Astrocyte of the cerebellum (primary cell): ENCODE data around the gene PDE7B.

Experiments used
- DNase-seq: peaks from one replicate; pipeline ENCODE4 v3.0.0-alpha.2; 2011; ENCODE audit warnings: low read depth
- H3K4me3 ChIP-seq: 2 replicates; pipeline ENCODE4 v1.5.1; 2011; ENCODE audit warnings: mild to moderate bottlenecking, low read depth, low read length, moderate library complexity
- CTCF ChIP-seq: IDR thresholded peaks from 2 replicates; pipeline ENCODE4 v1.5.1; 2012; ENCODE audit warnings: low read length, low read depth, moderate library complexity, mild to moderate bottlenecking; ENCODE audit errors: missing control alignments
- in situ Hi-C: cut with HindIII; loops from 2 replicates; pipeline ENCODE4 v1.10.0; 2017; ENCODE audit warnings: low sequenced_read_pairs

Gene PDE7B

GRCh38 chr6:136052031-136052430 is 200.5 kb downstream of the PDE7B start:
- H3K4me3 ChIP-seq = no peak overlapping the region
- in situ Hi-C loops = no loop called here
- TF ChIP-seq CTCF = no peak
- no peak for DNase-seq

DNA sequence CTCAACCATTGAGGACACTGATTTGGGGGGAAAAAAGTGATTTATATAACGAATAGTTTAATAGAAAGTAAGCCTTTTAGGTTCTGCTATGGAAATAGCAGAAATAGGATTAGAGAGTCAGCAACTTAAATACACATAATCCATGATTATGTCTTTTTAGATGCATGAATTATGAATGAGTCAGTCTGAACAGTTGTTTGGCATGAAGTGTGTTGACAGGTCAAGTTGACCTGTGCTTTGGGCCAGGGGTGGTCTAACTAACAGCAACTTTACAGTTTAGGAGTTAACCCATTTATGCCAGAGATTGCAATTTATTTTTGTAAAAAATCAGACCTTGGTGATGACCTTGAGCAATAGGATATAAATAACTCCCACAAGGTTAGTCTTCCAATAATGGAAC is 207.4 kb downstream of the PDE7B start:
- in situ Hi-C loops = no loop called here
- no peak for DNase-seq
- no peak for TF ChIP-seq CTCF
- H3K4me3 ChIP-seq = no peak overlapping the region

DNA sequence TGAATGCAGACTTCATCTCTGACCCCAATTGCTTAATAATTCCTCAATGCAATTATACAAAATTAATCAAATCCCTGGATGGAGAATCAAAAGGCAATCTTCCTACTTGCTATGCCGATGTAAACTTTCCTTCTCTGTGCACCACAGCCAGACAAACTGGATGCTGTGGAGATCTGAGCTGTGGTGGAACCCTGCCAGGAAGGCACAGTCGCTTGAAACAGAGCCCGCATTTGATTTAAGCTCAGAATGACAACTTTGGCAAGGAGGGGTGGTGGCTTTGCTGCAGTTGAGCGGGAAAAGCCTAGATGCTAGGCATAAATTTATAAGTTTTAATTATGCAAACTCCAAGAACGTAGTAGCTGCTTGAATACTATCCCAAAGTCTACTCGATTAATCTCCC is 207.8 kb downstream of the PDE7B start:
- TF ChIP-seq CTCF = no peak
- no peak overlapping the region for H3K4me3 ChIP-seq
- no peak for DNase-seq
- in situ Hi-C loops = no loop called here

DNA sequence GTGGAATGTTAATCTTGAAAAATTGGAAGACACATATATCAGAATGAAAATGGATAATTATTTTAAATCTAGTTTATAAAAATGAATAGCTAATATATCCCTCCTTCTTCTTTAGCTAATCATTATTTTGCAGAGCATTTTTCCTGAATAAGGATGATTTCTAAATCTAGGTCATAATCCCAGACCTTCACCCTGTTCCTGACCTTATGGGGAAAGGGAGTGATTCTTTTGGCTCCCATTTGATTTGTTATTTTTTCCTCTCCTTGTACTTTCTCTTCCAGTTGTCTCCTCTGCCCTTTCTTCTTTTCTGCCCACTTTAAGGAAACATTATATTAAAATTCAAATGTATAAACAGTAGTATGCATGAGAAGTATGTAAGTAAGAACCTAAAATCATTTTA is 208.6 kb downstream of the PDE7B start:
- DNase-seq = no peak
- no peak for TF ChIP-seq CTCF
- in situ Hi-C loops = no loop called here
- H3K4me3 ChIP-seq = no peak overlapping the region

GRCh38 chr6:136060759-136061158 is 209.3 kb downstream of the PDE7B start:
- in situ Hi-C loops = no loop called here
- TF ChIP-seq CTCF = no peak

GRCh38 chr6:136061701-136062100 is 210.2 kb downstream of the PDE7B start:
- in situ Hi-C loops = no loop called here
- no peak for TF ChIP-seq CTCF
- no peak for DNase-seq
- no peak overlapping the region for H3K4me3 ChIP-seq

More at GRCh38 chr6:136060759-136061158, 209.3 kb downstream of the PDE7B start:
- DNase-seq = no peak
- H3K4me3 ChIP-seq = no peak overlapping the region

- H3K4me3 ChIP-seq = no peak overlapping the region
- in situ Hi-C loops = no loop called here
- DNase-seq = peak; percentile 95
- no peak for TF ChIP-seq CTCF
Observed at GRCh38 chr6:136063096-136063495, 211.6 kb downstream of the PDE7B start.
